Stimulated activated naive CD4-positive, alpha-beta T cell treated with Interleukin-2 at 50 U/mL for 16 hours (primary cell): Measurements from ENCODE around the gene GPER1.
"Not testable (repeated sequence)": the region's sequence is repeated elsewhere in the genome, so short reads cannot be mapped to it uniquely, and the experiment has no call there.

ENCODE experiments used
- DNase-seq: peaks from one replicate; lab custom pipeline; 2025; lab: John Stamatoyannopoulos, UW

Gene GPER1

DNA sequence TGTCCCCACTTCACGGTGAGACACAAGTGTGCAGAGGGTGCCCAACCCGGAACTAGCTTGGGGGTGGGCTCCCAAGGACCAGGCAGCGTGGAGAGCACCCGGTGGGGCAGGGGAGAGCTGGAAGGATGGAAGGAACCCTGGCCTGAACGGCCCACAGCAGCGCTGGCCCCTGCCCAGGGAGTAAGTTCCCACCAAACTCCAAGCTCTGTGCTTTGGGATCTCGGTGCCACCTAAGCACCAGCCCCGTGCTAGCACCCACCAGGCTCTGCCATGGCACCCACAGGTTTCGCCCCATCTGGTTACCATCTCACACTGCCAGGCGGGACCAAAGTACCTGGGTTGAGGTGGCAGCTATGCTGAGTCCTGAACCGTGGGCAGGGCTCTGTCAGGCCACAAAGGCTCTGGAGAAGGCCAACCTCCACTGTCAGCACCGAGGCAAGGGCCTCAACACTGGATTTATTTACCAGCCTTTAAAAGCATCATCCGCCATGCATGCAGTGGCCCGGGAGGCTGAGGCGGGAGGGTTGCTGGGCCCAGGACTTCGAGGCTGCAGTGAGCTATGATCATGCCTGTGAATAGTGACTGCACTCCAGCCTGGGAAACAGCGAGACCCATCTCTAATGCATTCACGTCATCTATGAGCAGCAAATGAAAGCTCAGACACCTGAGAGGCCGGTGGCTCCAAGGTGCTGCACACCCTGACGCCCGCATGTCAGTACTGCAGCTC, 16.0 kb downstream of the GPER1 start:
- DNase-seq: no peak

DNA sequence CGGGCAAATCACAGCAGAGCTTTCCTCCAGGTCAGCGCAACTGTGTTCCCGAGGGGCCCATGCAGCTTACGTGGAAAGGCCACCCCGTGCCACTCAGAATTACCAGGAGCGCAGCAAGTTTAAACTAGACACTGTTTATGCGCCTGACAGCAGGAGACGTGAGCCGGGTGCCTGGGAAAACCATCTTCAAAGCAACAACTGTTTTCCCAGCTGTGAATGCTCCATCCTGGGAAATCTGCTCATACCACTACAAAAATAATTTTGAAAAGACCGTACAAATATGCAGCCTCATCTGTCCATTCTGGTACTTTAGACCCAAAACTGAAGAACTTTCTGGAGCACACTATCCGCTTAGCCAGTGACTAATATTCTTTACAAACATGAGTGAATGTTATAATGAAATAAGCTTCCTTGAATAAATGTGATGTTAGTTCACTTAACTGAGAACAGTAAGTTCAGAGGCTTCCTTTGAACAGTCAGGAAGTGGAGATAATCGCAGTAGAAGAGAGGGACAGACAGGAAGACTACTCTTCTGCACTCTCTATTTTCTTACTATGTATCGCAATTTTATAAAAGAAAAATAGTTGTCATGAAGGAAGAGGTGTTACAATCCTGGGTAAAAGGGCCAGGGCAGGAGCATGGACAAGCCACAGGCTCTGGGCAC, 16.7 kb downstream of the GPER1 start:
- no peak for DNase-seq

DNA sequence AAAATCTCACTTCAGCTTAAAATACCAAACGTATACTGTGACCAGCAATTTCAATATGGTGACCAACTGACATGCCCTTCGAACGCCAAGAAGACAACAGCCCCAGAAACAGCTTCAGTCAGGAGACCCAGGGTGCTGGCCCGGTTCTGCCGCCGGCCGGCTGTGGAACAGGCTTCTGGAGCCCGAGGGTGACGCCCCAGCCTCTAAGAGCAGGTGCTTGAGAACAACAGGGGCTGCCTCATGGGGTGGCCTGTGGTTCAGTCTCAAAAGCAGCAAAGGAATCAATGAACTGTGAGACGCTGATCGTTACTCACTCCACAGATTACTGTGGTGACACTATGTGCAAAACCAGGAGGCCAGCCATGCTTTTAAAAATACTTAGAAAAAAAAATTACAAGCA, 17.3 kb downstream of the GPER1 start:
- no peak for DNase-seq

DNA sequence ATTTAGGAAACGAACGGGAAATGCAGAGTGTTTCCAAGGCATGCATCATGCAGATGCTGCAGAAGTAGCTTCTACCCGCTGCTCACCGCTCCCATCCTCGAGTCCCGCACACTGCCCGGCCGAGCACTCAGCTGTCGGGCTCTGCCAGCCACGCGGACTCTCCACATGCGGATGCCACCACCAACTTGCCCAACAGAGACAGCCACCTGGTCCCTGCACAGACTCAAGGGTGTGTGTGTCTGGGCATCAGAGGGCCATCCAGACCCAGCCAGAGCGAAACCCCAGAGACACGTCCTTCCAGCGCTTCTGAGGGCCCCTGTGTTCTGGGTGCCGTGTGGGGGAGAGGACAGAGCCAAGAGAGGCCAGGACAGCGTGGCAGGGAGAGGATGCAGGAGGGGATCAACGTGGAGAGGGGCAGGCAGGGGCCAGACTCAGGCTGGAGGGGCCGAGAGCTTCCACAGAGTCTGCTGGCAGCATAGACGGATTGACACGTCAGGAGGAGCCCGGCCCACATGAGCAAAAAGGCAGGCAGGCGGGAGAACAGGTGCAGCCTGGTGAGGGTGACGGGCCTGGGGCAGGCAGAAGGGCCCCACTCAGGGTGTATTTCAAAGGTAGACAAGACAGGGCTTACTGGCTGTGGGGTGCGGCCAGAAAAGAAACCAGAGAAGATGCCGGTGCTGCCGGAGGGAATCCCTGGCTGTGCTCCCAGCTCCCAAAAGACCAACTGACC, 18.3 kb downstream of the GPER1 start:
- no peak for DNase-seq

DNA sequence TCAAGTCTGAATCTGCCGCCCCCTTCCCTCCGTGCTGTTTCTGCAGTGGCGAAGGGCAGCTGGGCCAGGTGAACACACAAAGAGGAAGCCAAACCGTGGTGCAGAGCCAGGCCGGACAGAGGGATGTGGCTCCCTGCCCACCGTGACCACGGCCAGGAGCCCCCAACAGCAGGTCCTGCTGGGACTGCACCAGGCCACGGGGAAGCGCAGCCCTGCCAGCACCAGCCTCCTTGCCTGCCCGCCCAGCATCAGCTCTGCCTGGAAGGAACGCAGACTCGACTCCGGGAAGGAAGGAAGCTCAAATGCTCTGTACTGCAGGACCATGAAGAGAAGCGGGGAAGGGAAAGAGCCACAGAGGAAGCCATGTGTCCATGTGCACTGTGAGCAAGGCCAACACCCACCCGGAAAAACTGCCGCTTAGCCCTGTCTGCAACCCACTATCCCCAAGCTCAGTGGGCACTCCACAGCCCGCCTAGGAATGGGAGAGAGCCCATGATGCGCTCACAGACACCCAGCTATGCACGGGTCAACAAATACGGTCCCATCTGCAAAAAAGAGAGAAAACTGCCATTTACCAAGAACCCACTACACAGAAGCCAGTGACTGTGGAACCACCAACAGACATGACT, 19.0 kb downstream of the GPER1 start:
- no peak for DNase-seq

DNA sequence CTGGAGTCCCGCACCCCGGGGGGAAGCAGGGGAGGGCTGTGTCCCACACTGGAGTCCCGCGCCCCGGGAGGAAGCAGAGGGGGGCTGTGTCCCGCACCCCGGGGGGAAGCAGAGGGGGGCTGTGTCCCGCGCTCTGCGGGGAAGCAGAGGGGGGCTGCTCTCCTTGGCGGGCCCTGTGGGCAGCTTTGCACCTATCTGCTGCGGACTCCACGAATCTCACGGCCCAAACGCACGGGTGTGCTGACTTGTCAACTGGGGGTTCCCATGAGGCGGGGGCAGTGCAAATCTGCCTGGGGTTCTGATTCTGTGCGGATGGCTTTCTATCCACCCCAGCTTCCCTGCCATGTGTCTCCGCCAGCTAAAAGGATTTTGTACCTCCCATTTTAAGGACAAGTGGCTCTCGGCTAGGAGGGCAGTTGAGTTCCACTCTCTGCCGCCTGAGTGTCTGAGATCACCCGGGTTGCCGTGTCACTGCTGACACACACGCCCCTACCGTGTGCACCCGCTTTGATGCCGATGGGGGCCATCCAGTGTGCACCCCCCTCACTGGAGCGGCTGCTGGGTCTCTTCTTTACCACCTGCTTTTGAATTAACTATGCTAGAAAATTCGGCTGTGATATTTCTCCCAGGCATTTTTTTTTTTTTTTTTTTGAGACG, 20.5 kb downstream of the GPER1 start:
- no peak for DNase-seq

DNA sequence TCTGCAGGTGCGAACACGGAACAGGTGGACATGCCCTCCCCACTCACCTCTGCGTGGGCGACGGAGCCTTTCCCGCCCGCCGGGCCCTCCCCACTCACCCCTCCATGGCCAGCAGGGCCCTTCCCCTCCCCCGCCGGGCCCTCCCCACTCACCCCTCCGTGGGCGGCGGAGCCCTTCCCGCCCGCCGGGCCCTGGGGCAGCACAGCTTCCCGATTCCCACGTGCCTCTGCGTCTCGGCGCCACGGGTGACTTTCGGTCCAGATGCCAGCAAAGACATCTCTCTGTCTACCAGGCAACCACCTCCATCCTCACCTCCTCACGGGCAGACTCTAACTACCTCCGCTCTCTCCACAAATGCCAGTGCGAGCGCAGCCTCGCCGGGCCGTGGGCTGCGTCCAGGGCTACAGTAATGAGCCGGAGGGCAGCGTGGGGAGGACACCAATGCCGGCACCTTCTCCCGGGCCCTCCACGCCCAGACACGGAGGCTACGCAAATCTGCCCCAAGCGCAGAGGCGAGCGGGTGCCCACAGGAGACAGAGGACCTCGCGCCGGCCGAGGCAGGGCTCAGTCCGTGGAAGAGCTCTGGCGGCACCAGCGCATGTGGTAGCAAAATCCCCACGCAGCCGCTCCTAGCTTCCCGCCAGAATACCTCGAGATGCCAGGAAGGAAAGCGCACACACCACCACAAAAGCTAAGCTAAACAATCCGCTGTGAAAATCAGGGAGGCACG, 21.8 kb downstream of the GPER1 start:
- DNase-seq: no peak

DNA sequence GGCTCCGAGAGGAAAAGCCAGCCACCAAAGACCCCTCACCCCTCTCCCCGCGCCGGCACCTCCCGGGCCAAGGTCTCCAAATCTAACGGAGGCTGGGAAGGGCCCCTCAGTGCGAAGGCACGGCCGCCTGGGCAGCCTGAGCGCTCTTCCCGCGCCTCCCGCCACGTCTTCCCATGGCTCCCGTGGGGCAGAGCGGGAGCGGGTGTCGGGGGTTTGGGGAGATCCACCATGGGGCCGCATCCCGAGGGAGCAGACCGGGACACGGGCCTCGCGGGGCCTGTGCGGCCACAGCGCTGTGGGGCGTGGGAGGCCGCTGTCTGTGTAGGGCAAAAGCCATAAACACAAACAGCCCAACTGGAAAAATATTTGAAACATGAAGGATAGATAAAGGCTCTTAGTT, 22.4 kb downstream of the GPER1 start:
- no peak for DNase-seq

DNA sequence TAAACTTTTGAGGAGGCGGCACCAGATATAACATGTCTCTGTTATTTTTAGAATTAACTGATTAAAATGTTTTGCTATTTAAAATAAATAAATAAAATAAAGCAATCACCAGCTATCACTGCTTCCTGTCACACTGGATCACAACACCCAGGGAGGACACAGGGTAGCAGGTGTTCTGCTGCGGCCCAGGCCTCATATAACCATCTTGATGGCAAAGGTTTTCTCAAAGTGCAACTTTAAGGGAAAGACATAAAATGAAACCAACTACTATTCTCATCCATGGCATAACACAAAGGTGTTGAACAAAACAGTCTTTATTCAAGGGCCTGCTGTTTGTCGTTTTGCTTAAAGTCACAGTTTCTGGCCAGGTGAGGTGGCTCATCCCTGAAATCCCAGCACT, 23.2 kb downstream of the GPER1 start:
- DNase-seq: no peak

DNA sequence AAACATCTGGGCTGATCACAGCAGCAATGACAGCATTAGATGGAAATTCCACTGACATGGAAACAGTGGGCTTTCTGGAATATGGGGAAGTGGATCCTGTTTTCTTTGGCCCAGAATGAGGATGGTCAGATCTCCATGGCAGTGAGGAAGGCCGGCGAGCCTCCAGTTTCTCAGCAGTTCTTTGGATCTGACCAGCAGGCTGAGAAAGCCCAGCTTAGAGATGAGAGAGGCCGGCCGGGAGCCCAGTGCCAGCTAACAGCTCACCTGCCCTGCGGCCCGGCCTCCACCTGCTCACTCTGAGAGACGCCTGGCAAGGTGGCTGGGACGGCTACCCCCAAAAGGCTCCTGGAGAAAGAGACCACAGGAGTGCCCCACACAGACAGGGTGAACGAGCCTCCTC, 24.2 kb downstream of the GPER1 start:
- DNase-seq: no peak

DNA sequence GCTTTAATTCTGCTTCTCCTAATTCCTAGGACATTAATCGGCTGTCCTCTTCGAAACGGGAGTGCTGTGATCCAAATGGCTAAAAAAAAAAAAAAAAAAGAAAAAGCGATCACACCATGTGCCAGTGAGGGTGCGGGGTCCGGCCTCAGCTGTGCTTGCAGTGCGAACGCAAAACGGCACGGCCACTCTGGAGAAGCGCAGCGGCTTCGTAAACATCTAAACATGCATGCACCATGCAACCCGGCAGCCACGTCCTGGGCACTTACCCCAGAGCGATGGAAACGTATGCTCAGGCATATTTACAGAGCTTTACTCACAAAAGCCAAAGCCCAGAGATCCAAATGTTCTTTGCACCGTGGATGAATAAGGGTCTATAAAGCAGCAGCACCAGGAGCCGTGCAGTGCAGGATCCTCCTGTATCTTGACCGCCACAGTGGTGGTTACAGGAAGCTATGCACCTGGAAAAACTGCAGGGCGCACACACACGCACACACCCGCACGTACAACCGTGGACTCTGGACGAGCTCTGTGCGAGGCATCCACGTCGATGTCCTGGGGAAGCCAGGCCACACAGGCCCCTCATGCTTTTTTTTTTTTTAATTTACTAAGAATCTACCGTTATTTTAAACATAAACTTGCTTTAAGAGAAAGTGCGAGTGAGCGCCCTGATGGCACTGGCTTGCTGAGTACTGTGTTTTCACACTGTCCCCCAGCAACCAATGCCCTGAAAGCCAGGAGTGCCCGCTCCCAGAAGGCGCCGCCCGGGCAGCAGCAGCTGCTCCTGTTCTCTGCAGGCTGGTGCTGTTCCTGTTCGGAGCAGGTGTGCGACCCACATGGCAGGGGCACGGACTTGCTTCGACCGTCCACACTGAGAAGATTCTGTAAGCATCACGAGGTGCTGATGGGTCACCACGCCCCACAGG, 25.0 kb downstream of the GPER1 start:
- DNase-seq: no peak

DNA sequence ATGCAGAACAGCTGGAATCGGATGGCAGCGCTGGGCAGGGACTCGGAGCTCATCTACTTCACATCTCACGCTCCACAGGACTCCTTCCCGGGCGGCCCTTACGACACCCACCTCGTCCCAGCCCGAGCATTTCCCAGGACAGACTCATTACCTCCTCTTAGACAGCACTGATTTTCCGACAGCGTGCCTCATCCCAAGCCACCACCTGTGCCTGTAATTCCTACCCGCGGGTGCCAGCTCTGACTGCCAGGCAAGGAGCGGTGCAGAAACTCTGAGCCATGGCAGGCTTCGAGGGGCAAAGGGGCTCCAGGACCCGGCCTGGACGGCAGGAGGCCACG, 25.6 kb downstream of the GPER1 start:
- DNase-seq: no peak

DNA sequence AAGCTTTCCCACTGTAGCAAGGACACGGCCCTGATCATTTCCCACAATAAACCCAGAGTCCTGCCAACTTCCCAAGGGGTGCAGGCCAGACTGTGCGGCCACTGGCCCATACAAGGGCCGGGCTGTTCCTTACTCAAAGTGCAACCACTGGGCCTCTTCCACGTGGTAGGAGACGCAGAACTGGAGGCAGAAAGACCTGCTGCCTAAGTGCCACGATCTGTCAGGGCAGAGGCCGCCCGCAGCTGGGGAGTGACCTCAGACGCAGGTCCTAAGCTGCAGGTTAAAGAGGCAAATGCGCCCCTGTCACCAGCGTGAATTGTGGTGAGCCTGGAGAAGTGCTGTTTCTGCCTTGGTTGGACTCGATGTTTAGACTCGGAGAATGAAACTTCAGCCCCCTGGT, 26.2 kb downstream of the GPER1 start:
- no peak for DNase-seq

DNA sequence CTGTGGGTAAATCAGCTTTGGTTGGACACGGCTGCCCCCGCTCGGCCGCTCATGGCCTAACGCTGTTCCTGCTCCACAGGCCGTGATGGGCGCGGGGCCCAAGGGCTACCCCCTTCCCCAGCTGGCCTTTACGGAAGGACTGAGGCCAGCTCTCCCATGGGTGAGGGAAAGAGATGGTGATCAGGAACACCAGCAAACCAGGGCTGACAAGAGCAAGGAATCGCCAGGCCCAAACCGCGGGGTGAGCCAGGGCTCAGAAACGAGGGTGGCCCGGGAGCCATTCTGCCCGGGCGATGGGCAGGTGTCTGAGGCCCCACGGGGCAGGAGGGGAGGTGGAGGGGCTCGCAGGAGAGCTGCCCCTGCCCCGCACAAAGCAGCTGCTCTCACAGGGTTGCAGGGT, 26.6 kb downstream of the GPER1 start:
- DNase-seq: no peak

DNA sequence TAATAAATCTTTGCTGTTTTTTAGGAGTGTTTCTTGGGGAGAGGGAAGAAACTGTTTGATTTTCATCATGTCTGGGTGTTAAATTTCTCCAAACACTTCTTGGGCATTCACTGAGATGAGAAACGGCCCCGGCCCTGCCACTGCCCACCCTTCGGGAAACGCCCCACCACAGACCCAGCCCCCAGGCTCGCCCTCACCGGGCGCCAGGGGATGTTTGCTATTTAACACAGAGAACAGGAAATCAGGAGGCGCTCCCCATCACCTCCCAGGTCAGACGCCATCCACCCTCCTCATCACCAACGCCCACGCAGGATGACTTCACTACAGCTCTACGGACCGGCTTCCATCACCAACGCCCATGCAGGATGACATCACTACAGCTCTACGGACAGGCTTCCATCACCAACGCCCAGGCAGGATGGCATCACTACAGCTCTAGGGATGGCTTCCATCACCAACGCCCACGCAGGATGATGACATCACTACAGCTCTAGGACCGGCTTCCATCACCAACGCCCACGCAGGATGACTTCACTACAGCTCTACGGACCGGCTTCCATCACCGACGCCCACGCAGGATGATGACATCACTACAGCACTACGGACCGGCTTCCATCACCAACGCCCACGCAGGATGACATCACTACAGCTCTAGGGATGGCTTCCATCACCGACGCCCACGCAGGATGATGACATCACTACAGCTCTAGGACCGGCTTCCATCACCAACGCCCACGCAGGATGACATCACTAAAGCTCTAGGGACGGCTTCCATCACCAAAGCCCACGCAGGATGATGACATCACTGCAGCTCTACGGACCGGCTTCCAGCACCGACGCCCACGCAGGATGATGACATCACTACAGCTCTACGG, 27.5 kb downstream of the GPER1 start:
- DNase-seq: not testable (repeated sequence)

DNA sequence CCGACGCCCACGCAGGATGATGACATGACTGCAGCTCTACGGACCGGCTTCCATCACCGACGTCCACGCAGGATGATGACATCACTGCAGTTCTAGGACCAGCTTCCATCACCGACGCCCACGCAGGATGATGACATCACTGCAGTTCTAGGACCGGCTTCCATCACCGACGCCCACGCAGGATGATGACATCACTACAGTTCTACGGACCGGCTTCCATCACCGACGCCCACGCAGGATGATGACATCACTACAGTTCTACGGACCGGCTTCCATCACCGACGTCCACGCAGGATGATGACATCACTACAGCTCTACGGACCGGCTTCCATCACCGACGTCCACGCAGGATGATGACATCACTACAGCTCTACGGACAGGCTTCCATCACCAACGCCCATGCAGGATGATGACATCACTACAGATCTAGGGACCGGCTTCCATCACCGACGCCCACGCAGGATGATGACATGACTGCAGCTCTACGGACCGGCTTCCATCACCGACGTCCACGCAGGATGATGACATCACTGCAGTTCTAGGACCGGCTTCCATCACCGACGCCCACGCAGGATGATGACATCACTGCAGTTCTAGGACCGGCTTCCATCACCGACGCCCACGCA, 28.6 kb downstream of the GPER1 start:
- not testable (repeated sequence) for DNase-seq

DNA sequence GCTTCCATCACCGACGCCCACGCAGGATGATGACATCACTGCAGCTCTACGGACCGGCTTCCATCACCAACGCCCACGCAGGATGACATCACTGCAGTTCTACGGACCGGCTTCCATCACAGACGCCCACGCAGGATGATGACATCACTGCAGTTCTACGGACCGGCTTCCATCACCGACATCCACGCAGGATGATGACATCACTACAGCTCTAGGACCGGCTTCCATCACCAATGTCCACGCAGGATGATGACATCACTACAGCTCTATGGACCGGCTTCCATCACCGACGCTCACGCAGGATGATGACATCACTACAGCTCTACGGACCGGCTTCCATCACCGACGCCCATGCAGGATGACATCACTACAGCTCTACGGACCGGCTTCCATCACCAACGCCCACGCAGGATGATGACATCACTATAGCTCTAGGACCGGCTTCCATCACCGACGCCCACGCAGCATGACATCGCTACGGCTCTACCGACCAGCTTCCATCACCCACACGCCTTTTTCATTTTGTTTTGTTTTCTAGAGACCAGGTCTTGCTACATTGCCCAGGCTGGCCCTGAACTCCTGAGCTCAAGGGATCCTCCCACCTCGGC, 29.5 kb downstream of the GPER1 start:
- DNase-seq: no peak

DNA sequence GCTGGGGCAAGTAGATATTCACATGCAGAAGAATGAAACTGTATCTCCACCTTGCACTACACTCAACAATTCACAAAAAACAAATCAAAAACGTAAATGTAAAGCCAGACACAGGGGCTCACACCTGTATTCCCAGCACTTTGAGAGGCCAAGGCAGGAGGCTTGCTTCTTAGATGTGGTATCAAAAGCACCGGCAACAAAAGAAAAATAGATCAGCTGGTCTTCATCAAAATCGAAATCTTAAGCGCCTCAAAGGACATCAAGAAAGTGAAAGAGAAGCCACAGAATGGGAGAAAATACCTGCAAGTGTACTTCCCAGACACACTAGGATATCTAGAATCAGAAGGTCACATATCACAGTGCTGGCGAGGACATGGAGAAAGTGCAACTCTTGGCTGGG, 31.3 kb downstream of the GPER1 start:
- no peak for DNase-seq

DNA sequence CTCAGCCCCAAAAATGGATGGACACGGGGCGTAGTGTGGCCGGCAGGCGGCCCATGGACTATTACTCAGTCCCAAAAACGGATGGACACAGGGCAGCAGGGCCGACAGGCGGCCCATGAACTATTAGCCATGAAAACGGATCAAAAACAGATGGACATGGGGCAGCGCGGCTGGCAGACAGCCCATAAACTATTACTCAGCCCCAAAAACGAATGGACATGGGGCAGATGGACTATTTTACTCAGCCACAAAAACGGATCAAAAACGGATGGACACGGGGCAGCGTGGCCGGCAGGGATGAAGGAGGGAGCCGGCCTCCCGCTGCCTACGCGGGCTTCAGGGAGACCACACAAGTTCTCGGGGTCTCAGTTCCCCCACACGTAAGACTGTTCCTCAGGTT, 32.9 kb downstream of the GPER1 start:
- DNase-seq: no peak
